ENCODE results near the gene SRRM5.

GRCh38 chr19:43591904-43592772 is 19.8 kb upstream of the SRRM5 start:
- TF ChIP-seq, protein P1, sequence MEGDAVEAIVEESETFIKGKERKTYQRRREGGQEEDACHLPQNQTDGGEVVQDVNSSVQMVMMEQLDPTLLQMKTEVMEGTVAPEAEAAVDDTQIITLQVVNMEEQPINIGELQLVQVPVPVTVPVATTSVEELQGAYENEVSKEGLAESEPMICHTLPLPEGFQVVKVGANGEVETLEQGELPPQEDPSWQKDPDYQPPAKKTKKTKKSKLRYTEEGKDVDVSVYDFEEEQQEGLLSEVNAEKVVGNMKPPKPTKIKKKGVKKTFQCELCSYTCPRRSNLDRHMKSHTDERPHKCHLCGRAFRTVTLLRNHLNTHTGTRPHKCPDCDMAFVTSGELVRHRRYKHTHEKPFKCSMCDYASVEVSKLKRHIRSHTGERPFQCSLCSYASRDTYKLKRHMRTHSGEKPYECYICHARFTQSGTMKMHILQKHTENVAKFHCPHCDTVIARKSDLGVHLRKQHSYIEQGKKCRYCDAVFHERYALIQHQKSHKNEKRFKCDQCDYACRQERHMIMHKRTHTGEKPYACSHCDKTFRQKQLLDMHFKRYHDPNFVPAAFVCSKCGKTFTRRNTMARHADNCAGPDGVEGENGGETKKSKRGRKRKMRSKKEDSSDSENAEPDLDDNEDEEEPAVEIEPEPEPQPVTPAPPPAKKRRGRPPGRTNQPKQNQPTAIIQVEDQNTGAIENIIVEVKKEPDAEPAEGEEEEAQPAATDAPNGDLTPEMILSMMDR (IDR thresholded peaks at IDR 0.05): no peak
- TF ChIP-seq POLR2A (IDR thresholded peaks at IDR 0.05) (no peak), POLR2AphosphoS5 (IDR thresholded peaks at IDR 0.05; ENCODE audit: insufficient read depth in 1 of 2, low read depth in 1 of 2) (no peak)

Measured in vagina (tissue), 2 donors.